HepG2 (cell line): ENCODE measurements around the gene ZNF281. TPM values are rescaled to one million over a fixed set of nuclear protein-coding genes. Genes with fewer than 3 reads are reported as not detected.
A peak's percentile ranks its signal among the peaks of the same experiment; 100 is the strongest.

Experiments
- ATAC-seq: fragments of 200-7000 bp; cut with Tn5 transposase; 3 replicates; pipeline ENCODE4 v1.9.1; 2020; ENCODE audit warnings: mild to moderate bottlenecking, moderate library complexity
- BruUV-seq: library from RNA; stranded (reverse); fragments of 400-500 nt; replicated peaks from 2 replicates; lab custom pipeline; 2021; lab: Mats Ljungman, UMichigan
- CTCF ChIA-PET: fragments of 300-600 bp; formaldehyde crosslinking; extraction: SDS; loops from one replicate; lab custom pipeline; 2021; ENCODE audit warnings: low total read pairs, inconsistent platforms, low intra/inter-chr PET ratio; lab: Yijun Ruan, JAX
- POLR2A ChIA-PET: fragments of 350-600 bp; sonication (Branson Sonifier 250); formaldehyde crosslinking; loops from one replicate; lab custom pipeline; 2020; ENCODE audit warnings: antibody characterized with exemption, inconsistent platforms; lab: Yijun Ruan, JAX
- DNase-seq: peaks from one replicate; pipeline ENCODE4 v3.0.0-alpha.2; 2015; ENCODE audit warnings: low spot score
- FAIRE-seq: peaks from 3 replicates; lab custom pipeline; 2011; peaks lifted over from hg19 to GRCh38; lab: Jason Lieb, UNC
- H2AFZ ChIP-seq: one replicate; pipeline ENCODE4 v1.6.1; 2011; ENCODE audit warnings: low read length, inconsistent platforms
- H3K27ac ChIP-seq: fragments of 300-600 bp; 3 replicates; pipeline ENCODE4 v1.8.0; 2011; ENCODE audit warnings: mixed run types, mild to moderate bottlenecking, mixed read lengths, low read length, inconsistent platforms; ENCODE audit not compliant: insufficient read depth; ENCODE audit errors: extremely low read length
- H3K27me3 ChIP-seq, 2 experiments: fragments of 200-600 bp in 1 of 2; 2 replicates in 1 of 2; 3 replicates in 1 of 2; pipeline versions ENCODE4 v1.6.0 to v1.8.0; 2011; ENCODE audit warnings: low read length in 2 of 2, mild to moderate bottlenecking in 2 of 2, moderate library complexity in 2 of 2, inconsistent platforms in 1 of 2; ENCODE audit not compliant: insufficient read depth in 2 of 2, control insufficient read depth in 1 of 2
- H3K36me3 ChIP-seq, 2 experiments: fragments of 200-600 bp in 1 of 2; replicated peaks in 1 of 2; 2 replicates in 1 of 2; 3 replicates in 1 of 2; pipeline versions ENCODE4 v1.5.1 to v1.8.0; 2011; ENCODE audit warnings: low read length in 2 of 2, inconsistent platforms in 1 of 2; ENCODE audit not compliant: insufficient read depth in 2 of 2, control insufficient read depth in 1 of 2
- H3K4me1 ChIP-seq: 2 replicates; pipeline ENCODE4 v1.5.1; 2012; ENCODE audit warnings: low read length, inconsistent platforms; ENCODE audit not compliant: insufficient read depth
- H3K4me2 ChIP-seq: 2 replicates; pipeline ENCODE4 v1.6.0; 2011; ENCODE audit warnings: low read depth, low read length, inconsistent platforms
- H3K4me3 ChIP-seq, 3 experiments: fragments of 200-600 bp in 1 of 3; sonication (generic), shearing (Covaris generic) in 1 of 3; replicated peaks in 1 of 3; 2 replicates each; pipeline ENCODE4 v1.5.1; 2011 to 2016; ENCODE audit warnings: low read length in 3 of 3, inconsistent platforms in 2 of 3, low read depth in 2 of 3, mild to moderate bottlenecking in 2 of 3, control low read depth in 1 of 3, mixed read lengths in 1 of 3; ENCODE audit not compliant: insufficient read depth in 1 of 3
- H3K79me2 ChIP-seq: one replicate; pipeline ENCODE4 v1.6.1; 2011; ENCODE audit warnings: low read length, inconsistent platforms; ENCODE audit not compliant: insufficient read depth
- H3K9ac ChIP-seq: 2 replicates; pipeline ENCODE4 v1.6.0; 2011; ENCODE audit warnings: mild to moderate bottlenecking, low read depth, low read length, inconsistent platforms; ENCODE audit not compliant: insufficient read depth
- H3K9me3 ChIP-seq: 2 replicates; pipeline ENCODE4 v1.5.1; 2012; ENCODE audit warnings: mild to moderate bottlenecking, low read length
- H4K20me1 ChIP-seq: 2 replicates; pipeline ENCODE4 v1.6.0; 2011; ENCODE audit warnings: inconsistent platforms, mild to moderate bottlenecking, low read length, moderate library complexity; ENCODE audit not compliant: insufficient read depth
- ELF4 ChIP-seq: sonication (generic); formaldehyde crosslinking; IDR thresholded peaks from 2 replicates; pipeline ENCODE4 v1.5.0; 2020; ENCODE audit warnings: missing genetic modification reagents, mild to moderate bottlenecking, moderate library complexity, borderline replicate concordance
- FOSL2 ChIP-seq: sonication (generic); formaldehyde crosslinking; IDR thresholded peaks from 2 replicates; pipeline ENCODE4 v1.4.0; 2020; ENCODE audit warnings: missing genetic modification reagents
- HHEX ChIP-seq: IDR thresholded peaks from 2 replicates; pipeline ENCODE4 v1.6.1; 2016; ENCODE audit warnings: control low read depth
- HIVEP1 ChIP-seq: sonication (generic); formaldehyde crosslinking; IDR thresholded peaks from 2 replicates; pipeline ENCODE4 v1.4.0; 2020; ENCODE audit warnings: mild to moderate bottlenecking, missing genetic modification reagents
- MIER2 ChIP-seq: IDR thresholded peaks from 2 replicates; pipeline ENCODE4 v1.6.1; 2016; ENCODE audit warnings: missing biosample characterization, missing genetic modification reagents
- NR2F6 ChIP-seq, 2 experiments: IDR thresholded peaks; 2 replicates each; pipeline ENCODE4 v1.6.1; 2016; ENCODE audit warnings: antibody characterized with exemption in 1 of 2, mild to moderate bottlenecking in 1 of 2
- SATB2 ChIP-seq: sonication (generic); formaldehyde crosslinking; IDR thresholded peaks from 2 replicates; pipeline ENCODE4 v1.5.0; 2020; ENCODE audit warnings: missing genetic modification reagents
- XBP1 ChIP-seq: sonication (generic); formaldehyde crosslinking; IDR thresholded peaks from 2 replicates; pipeline ENCODE4 v1.5.0; 2020; ENCODE audit warnings: missing genetic modification reagents
- YY1 ChIP-seq: IDR thresholded peaks from 2 replicates; pipeline ENCODE4 v1.6.1; 2011; ENCODE audit warnings: low read length, low read depth, moderate library complexity, mild to moderate bottlenecking; ENCODE audit not compliant: insufficient read depth, insufficient replicate concordance
- ZNF20 ChIP-seq: sonication (generic); formaldehyde crosslinking; IDR thresholded peaks from 2 replicates; pipeline ENCODE4 v1.4.0; 2020; ENCODE audit warnings: mild to moderate bottlenecking, moderate library complexity, missing genetic modification reagents
- ZNF24 ChIP-seq: fragments of 450-650 bp; IDR thresholded peaks from 2 replicates; pipeline ENCODE4 v1.6.1; 2017; ENCODE audit warnings: antibody characterized with exemption, mild to moderate bottlenecking
- ZNF30 ChIP-seq: sonication (generic); formaldehyde crosslinking; IDR thresholded peaks from 2 replicates; pipeline ENCODE4 v1.5.0; 2020; ENCODE audit warnings: mild to moderate bottlenecking, missing genetic modification reagents
- ZNF337 ChIP-seq: sonication (generic); formaldehyde crosslinking; IDR thresholded peaks from 2 replicates; pipeline ENCODE4 v1.5.1; 2020; ENCODE audit warnings: missing genetic modification reagents, low read depth, mild to moderate bottlenecking, borderline replicate concordance
- ZNF432 ChIP-seq: sonication (generic); formaldehyde crosslinking; IDR thresholded peaks from 2 replicates; pipeline ENCODE4 v1.5.0; 2020; ENCODE audit warnings: missing genetic modification reagents, mild to moderate bottlenecking, borderline replicate concordance
- ZNF446 ChIP-seq: sonication (generic); formaldehyde crosslinking; IDR thresholded peaks from 2 replicates; pipeline ENCODE4 v1.5.0; 2020; ENCODE audit warnings: mild to moderate bottlenecking, missing genetic modification reagents
- ZNF678 ChIP-seq: sonication (generic); formaldehyde crosslinking; IDR thresholded peaks from 2 replicates; pipeline ENCODE4 v1.4.0; 2020; ENCODE audit warnings: mild to moderate bottlenecking, missing genetic modification reagents
- ZNF781 ChIP-seq: sonication (generic); formaldehyde crosslinking; IDR thresholded peaks from 2 replicates; pipeline ENCODE4 v1.5.1; 2020; ENCODE audit warnings: borderline replicate concordance, mild to moderate bottlenecking, missing genetic modification reagents; ENCODE audit errors: not compliant biosample characterization
- ZNF883 ChIP-seq: sonication (generic); formaldehyde crosslinking; IDR thresholded peaks from 2 replicates; pipeline ENCODE4 v1.5.1; 2020; ENCODE audit warnings: mild to moderate bottlenecking, missing genetic modification reagents; ENCODE audit errors: not compliant biosample characterization
- WGBS: methylation state at CpG from one replicate; pipeline ENCODE4 v1.1.6; 2017; ENCODE audit warnings: low lambda C conversion rate; 5-methylcytosine and 5-hydroxymethylcytosine counted together
- in situ Hi-C: cut with HindIII; loops from 2 replicates; pipeline ENCODE4 v1.10.0; 2017; ENCODE audit warnings: low pct_unique_long_range_greater_than_20kb; ENCODE audit not compliant: extremely low pct_ligation_motif_present
- intact Hi-C: fragments of 100-400 bp; cut with micrococcal nuclease; formaldehyde crosslinking; loops from one replicate; pipeline ENCODE4 v1.10.0; 2022; ENCODE audit not compliant: unreplicated experiment
- polyA plus RNA-seq, 8 experiments: library from polyadenylated mRNA; depleted of rRNA in 3 of 8; stranded (reverse) in 7 of 8; unstranded in 1 of 8; fragments of >200 nt; fragmentation: Illumina TruSeq in 4 of 8; extraction: Trizol in 4 of 8; gene quantifications; 2 replicates each; pipeline versions ENCODE4 v1.2.1 to v1.2.3, GENCODE V29; 2011 to 2016; ENCODE audit warnings: low read depth in 4 of 8, missing spikeins in 1 of 8, mixed read lengths in 1 of 8; ENCODE audit not compliant: insufficient read depth in 1 of 8
- total RNA-seq, 5 experiments: library from RNA; depleted of rRNA; stranded (reverse); fragments of >200 nt; fragmentation: Illumina TruSeq; extraction: Trizol; gene quantifications; 2 replicates each; pipeline ENCODE4 v1.2.3, GENCODE V29; 2016; ENCODE audit warnings: low read depth in 1 of 5
- TF ChIP-seq, protein P1 (sequence below): IDR thresholded peaks from 2 replicates; pipeline ENCODE4 v1.6.1; 2016; ENCODE audit warnings: mild to moderate bottlenecking
- TF ChIP-seq, protein P2 (sequence below): sonication (generic); formaldehyde crosslinking; IDR thresholded peaks from 2 replicates; pipeline ENCODE4 v1.4.0; 2020; ENCODE audit warnings: missing genetic modification reagents

Gene ZNF281
- total and polyA plus RNA-seq, 2 of the 13 experiments (the other 11 are each of a cell fraction or from before 2014, with no cell fraction given), result 7.7 to 20.6 TPM

DNA sequence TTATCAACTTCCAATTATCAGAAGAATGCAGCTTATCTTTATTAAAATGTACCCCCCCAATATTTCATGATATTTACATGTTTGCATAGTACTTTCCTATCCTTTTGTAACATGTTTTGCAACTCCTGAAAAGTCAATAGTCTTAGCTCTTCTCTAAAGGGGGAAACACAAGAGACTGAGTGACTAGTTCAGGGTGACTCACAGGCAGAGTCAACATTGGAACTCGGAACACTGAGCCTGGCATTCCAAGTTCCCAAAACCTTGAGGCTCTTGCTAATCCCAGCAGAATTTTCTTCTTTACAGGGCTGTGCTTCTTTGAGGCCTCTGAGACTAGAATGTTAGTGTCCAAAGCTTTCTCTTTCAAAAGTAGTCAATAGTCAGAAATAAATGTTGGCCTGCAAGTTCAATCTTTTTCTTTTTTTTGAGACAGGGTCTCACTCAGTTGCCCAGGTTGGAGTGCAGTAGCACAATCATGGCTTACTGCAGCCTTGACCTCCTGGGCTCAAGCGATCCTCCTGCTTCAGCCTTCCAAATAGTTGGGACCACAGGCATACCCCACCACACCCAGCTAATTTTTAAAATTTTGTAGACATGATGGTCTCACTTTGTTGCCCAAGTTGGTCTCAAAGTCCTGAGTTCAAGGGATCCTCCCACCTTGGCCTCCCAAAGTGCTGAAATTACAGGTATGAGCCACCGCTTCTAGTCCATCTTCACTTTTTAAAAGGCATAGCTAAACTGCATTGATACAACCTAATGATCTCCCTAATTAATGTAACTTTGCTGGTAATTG is 37.5 kb downstream of the ZNF281 start:
- TSS peak; percentile 83 for BruUV-seq
- no peaks in the 10 kb centered on the region for H3K9me3 ChIP-seq
- ChIA-PET POLR2A (interaction anchor here (0.5 to 2.5 kb wide), 16 partner anchors 8 to 532 kb away, joined by 3 to 15 read pairs (median 4); partner anchors contain the start of gene ZNF281), CTCF (no interaction called here)
- H2AFZ ChIP-seq, result no peak overlapping the region
- DNase-seq (peak; percentile 96), ATAC-seq (peak; percentile 93), FAIRE-seq (peak; percentile 74)
- H3K9ac ChIP-seq, result peak overlapping the region; percentile 47
- intact Hi-C loops, result loop anchor here (2.0 to 10.0 kb wide), 3 partner anchors 35 to 57 kb away; partner anchors contain the start of gene ZNF281
- peaks cover 98% of the 10 kb centered on the region for H3K4me1 ChIP-seq
- in situ Hi-C loops, result no loop called here
- no peaks in the 10 kb centered on the region; a peak in 2 of 5 replicates for H3K36me3 ChIP-seq
- 4% methylated on average over 3 of the region's 3 CpGs for WGBS
- H3K79me2 ChIP-seq, result no peaks in the 10 kb centered on the region
- H3K27ac ChIP-seq, result peak overlapping the region; percentile 77
- H3K27me3 ChIP-seq, result no peaks in the 10 kb centered on the region
- no peaks in the 10 kb centered on the region for H4K20me1 ChIP-seq
- H3K4me3 ChIP-seq, result peak overlapping the region in 2 of 3 experiments; percentile 11 to 39; a peak in 2 of 6 replicates
- H3K4me2 ChIP-seq, result peak overlapping the region; percentile 70
- no peak for TF ChIP-seq ZNF446 (CRISPR knock-in tag)
- peak; percentile 78; the same call in 1 of the 2 replicates for TF ChIP-seq ZNF337
- peak; percentile 96 for TF ChIP-seq SATB2 (CRISPR knock-in tag)
- TF ChIP-seq FOSL2 (CRISPR knock-in tag), result peak; percentile 100
- TF ChIP-seq, protein P1, sequence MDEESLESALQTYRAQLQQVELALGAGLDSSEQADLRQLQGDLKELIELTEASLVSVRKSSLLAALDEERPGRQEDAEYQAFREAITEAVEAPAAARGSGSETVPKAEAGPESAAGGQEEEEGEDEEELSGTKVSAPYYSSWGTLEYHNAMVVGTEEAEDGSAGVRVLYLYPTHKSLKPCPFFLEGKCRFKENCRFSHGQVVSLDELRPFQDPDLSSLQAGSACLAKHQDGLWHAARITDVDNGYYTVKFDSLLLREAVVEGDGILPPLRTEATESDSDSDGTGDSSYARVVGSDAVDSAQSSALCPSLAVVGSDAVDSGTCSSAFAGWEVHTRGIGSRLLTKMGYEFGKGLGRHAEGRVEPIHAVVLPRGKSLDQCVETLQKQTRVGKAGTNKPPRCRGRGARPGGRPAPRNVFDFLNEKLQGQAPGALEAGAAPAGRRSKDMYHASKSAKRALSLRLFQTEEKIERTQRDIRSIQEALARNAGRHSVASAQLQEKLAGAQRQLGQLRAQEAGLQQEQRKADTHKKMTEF, result peak; percentile 96
- TF ChIP-seq HIVEP1 (CRISPR knock-in tag), result no peak
- no peak for TF ChIP-seq YY1
- TF ChIP-seq ZNF20, result no peak
- TF ChIP-seq HHEX (CRISPR knock-in tag), result peak; percentile 58
- no peak for TF ChIP-seq ZNF678
- no peak for TF ChIP-seq XBP1 (CRISPR knock-in tag)
- TF ChIP-seq MIER2 (CRISPR knock-in tag), result peak; percentile 61; the same call in 1 of the 2 replicates
- TF ChIP-seq, protein P2, sequence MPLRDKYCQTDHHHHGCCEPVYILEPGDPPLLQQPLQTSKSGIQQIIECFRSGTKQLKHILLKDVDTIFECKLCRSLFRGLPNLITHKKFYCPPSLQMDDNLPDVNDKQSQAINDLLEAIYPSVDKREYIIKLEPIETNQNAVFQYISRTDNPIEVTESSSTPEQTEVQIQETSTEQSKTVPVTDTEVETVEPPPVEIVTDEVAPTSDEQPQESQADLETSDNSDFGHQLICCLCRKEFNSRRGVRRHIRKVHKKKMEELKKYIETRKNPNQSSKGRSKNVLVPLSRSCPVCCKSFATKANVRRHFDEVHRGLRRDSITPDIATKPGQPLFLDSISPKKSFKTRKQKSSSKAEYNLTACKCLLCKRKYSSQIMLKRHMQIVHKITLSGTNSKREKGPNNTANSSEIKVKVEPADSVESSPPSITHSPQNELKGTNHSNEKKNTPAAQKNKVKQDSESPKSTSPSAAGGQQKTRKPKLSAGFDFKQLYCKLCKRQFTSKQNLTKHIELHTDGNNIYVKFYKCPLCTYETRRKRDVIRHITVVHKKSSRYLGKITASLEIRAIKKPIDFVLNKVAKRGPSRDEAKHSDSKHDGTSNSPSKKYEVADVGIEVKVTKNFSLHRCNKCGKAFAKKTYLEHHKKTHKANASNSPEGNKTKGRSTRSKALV (CRISPR knock-in tag), result no peak
- TF ChIP-seq ZNF30 (CRISPR knock-in tag), result no peak
- TF ChIP-seq ELF4 (CRISPR knock-in tag), result peak; percentile 66; the same call in 1 of the 2 replicates
- no peak for TF ChIP-seq ZNF781 (CRISPR knock-in tag)
- no peak for TF ChIP-seq ZNF883
- TF ChIP-seq ZNF24, result no peak
- no peak for TF ChIP-seq ZNF432 (CRISPR knock-in tag)
- TF ChIP-seq NR2F6 (IDR thresholded peaks at IDR 0.05), result peak; percentile 84
- TF ChIP-seq NR2F6 (CRISPR knock-in tag; IDR thresholded peaks at IDR 0.05), result peak; percentile 72
